Stimulated activated CD4-positive, alpha-beta T cell treated with anti-CD3 and anti-CD28 coated beads, Interleukin-15, amount 100 ng/mL, for 24 hours (primary cell): ENCODE results near the gene MPZL1.

Experiments
- DNase-seq: peaks from one replicate; pipeline ENCODE4 v3.0.0-alpha.2; 2020

The MPZL1 gene

DNA sequence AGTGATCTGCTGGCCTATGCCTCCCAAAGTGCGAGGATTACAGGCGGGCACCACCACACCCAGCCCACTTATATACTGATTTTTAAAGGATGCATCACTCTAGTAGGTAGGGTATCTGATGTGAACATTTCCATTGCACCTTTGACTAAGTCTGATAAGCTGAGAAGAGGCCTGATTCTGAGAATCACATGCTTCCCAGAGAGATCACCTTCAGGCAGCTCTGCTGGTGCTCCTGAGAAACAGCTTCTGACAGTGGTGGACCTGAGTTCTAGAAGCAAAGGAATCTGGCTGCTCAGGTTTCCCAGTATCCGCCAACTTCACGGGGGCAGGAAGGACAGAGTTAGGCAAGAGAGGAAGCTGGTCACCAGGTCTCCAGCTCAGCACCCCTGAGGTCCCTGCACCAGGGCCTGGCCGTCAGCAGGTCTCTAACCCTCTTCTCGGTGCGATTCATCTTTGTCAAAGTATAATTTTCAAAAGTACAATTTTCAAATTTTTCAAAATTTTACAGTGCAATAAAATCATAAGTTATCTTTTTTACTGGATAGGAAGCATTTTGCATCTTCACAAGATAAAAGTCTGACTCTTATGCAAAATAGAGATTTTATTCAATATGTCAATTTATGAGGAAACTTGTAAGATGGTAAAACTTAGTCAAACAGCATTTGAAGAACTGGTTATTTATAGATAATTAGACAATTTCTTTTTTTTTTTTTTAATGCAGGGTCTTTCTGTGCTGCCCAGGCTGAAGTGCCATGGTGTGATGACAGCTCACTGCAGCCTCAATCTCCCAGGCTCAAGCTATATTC, 25.8 kb upstream of the MPZL1 start:
- DNase-seq, result no peak

DNA sequence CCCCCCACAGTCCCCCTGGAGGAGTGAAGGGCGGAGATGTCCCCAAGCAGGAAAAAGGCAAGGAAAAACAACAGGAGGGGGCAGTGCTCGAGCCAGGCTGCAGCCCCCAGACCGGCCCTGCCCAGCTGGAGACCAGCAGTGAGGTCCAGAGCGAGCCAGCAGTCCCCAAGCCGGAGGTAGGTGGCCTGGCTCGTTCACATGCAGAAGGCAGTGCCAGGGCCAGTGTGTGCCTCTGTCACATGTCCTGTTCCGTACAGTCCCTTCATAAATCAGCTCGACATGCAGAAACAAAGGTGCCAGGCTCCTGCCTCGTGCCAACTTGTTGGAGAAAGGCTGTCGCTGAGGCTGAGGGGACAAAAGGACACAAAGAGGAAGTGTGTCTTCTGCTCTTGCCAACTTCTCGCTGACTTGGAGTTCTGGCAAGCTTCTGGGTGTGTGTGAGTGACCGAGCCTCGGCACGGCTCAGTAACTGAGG, 24.1 kb upstream of the MPZL1 start:
- no peak for DNase-seq

DNA sequence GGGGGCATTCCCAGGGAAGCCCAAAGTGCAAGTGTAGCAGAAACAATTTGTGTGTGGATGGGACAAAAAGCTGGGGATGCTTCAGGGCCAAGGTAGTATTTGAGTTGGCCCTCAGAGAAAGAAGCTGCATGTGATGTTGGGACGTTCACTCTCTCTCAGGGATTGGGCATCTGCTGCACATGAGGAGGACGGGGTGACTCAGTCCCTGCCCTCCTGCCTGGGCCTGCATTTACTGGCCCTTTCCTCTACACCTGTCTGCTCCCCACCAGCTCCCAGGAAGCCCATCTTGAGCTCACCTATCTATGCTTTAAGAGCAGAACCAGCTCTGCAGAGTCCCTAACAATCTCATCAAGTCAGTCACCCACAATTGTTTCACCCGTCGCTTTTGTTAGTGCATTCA, 23.5 kb upstream of the MPZL1 start:
- DNase-seq, result no peak

DNA sequence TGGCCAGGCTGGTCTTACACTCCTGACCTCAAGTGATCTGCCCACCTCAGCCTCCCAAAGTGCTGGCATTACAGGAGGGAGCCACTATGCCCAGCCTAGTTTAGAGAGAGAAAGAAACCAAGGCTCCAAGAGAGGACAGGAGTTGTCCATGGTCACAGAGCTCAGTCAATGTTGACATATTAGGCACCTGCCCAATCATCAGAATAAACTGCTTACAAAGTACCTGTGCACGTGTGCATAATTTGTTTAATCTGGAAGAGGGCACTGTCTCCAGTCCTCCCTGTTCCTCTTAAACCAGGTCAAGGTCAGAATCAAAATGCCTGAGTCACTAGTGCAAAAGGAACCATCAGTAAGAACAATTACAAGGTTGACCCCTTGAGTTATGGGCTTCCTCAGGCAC, 20.3 kb upstream of the MPZL1 start:
- no peak for DNase-seq

DNA sequence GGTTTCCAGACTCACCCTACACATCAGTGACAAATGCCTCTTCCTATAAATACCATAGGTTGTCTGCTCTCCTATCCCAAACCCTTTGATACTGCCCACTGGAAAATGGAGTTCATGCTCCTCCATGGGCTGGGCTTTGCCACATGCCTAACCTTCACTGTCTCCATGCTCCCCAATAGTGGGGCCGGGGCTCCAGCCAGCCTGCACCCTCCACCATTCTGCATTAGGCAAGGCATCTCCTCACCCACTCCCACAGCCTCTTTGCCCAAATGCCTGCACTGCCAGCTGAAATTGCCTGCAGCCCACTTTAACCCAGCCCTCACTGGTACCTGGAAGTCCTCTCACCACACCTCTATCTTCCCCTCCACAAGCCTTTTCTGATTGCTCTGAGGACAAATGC, 18.2 kb upstream of the MPZL1 start:
- DNase-seq, result no peak

DNA sequence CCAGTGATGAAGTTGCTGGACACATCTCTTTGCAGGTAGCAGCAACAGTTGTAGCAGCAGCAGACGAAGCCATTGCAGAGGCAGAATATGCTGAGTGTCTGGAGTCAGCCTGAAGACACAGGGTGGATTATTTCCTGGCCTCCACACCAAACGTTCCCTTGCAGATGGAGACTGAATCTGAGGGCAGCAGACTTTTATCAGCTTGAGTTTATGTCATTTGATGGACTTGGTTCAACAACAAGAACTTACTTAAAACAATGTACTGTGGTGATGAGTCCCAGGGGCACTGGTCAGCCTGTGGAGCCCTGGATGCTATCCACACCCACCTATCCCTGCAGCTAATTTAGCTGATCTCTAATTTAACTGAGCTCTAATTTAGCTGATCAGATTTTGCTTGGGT, 17.1 kb upstream of the MPZL1 start:
- DNase-seq, result no peak

DNA sequence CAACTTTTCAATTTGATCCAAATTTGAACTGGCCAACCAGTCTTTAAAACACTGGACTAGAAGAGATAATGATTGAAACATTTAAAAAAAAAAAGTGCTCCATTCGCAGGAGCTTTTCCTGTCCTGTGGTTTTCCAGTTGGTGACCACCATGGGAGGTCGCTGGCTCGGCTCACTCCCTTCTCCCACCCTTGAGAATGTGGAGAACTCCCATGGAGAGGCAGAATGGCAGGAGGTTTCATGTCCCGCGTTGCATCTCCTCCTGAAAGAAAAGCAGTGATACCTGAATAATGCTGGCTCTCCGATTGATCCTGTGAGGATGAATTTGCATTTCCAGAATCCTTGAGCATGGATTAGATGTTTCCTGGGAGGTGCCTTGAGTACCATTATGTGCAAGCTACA, 16.5 kb upstream of the MPZL1 start:
- no peak for DNase-seq

DNA sequence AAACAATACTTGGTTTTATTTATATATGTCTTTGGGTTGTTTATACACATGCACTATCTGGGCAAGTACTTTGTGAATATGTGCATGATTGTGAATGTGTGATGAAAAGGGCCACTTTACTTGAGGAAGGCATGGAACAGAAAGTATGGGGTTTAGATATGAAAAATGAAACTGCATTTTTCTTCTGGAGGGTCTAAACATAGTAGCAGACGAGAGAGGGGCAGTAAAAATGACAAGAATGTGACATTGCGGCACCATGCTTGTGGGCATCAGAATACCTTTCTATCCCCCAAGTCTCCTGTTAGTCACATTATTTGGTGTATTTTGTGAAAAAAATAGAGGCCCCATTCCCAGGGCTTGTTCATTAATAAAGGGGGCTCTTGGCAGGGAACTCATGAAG, 15.4 kb upstream of the MPZL1 start:
- no peak for DNase-seq

DNA sequence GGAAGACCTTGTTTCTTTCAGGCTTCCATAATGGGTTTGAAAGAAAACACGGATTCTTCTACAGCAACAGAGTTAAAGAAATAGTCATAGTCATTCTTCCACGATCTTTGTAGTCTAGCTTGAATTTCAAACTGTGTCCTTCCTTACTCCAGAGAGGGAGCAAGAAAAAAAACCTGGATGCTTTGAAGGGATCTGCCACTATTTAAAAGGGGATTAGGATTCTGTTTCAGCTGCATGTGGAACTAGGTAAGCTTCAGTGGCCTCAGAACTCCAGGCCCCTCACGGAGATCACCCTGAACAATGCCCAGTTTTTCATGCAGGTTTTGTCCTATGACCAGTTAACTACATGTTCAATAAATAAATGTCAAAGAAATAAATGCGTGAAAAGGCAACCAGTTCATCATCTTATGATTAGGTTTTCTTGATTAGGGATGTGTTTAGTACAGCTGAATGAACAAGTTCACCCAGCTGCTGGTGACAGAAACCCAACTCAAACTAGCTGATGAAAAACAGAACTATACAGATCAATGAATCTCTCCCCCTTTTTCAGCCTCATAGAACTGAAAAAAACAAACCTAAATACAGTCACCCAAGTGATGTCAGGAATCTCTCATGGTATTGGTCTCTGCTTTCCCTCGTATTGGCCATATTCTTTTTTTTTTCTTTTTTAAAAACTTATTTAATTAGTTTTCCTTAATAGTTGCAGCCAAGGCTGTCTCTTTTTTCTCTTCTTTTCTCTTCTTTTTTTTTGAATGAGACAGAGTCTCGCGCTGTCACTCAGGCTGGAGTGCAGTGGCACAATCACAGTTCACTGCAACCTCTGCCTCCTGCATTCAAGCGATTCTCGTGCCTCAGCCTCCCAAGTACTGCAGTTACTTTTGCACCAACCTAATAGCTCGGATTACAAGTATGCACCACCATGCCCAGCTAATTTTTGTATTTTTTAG, 14.6 kb upstream of the MPZL1 start:
- DNase-seq, result no peak

DNA sequence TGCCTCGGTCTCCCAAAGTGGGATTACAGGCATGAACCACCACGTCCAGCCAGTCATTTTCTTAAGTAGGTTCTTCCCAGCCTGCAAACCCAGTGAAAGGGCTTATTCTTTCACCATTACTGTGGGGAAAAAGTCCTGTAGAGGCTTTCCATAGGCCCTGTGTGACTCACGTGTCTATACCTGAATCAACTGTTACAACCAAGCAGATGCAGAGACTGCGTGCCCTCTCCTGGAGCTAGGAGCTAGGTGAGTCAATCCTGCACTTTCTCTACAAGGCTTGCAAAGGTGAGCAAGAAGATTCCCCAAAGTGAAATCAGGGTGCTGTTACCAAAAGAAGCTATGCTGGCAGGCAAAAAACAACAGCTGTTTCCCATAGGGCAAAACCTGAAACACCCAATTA, 13.8 kb upstream of the MPZL1 start:
- DNase-seq, result no peak

DNA sequence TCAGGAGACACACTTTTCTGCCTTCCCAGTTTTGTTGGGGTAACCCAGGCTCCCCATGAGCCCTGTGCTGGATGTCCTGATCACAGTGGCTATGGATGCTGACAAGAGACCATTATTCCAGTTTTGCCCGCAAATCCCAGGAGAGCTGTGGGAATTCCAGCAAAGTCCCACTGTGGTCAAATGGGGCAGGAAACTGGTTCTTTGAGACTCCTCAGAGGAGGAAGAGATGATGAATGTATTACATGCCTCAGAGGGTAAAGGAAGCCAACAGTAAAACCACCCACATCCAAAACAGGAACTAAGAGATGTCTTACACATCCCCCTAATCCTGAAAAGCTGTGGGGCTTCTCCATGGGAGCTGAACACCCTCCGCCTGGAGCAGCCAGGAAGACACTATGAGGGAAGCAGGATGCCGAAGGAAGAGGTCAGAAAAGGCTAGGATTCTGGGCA, 12.8 kb upstream of the MPZL1 start:
- DNase-seq, result no peak

DNA sequence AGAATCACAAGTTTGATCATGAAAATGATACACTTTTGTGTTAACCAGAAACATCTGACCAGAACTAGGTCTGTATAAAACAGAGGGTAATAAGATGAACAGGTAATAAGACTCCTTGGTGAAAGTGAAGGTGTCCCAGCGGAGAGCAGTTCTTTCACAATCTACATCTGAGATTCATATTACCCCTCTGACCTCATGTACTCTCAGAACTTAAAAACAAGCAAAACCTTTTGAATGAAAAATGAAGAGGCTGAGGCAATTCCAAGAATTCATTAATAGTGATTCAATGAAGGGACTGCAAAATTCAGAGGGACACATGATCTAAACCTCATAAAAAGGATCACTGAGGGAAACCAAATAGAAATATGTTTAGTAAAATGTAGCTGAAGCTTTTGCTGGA, 10.9 kb upstream of the MPZL1 start:
- DNase-seq, result no peak

DNA sequence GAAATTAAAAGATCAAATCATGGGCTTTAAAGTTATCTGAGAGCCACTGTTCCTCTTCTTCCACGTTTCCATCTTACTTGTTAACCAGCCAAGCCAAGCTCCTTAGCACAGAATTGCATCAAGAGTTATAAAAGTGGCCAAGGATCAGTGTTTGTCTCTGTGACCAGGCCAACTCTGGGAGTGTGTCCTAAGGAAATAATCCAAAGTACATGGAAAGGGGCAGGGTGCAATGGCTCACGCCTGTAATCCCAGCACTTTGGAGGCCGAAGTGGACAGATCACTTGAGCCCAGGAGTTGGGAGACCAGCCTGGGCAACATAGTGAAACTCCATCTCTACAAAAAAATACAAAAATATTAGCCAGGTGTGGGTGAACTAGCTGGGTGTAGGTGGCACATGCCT, 10.0 kb upstream of the MPZL1 start:
- DNase-seq, result no peak

DNA sequence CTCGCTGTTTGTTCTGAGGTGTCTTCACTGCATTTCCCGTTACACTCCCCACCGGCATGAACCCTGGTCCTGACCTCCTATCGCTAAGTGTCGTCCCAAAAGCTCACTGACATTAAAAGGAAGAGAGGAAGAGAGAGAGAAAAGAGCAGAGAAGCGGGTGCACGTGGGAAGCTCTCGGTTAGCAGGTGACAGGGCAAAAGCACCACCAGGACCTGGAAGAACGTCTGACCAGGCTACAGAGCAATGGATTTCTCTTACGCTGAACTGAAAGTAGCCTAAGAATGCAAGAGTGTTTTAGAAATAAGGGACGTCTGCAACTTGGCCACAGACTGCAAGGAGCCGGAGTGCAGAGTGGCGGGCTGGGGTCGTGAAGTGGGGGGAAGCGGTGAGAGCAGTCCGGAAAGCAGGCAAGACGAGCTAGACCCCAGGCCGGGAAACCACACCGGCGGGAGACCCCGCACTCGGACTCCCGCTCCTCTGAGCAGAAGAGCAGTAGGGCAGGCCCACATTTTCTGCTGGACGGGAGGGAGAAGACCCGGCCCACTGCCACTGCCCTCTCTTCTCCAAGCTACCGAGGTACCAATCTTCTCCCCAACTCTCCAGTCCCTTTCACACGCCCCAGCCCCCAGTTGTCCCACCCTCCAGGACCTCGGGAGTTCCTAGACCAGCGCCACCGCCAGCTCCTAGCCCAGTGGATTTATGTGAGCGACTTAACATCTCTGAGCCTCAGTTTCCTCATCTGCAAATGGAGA, 8.3 kb upstream of the MPZL1 start:
- peak; percentile 32 for DNase-seq

DNA sequence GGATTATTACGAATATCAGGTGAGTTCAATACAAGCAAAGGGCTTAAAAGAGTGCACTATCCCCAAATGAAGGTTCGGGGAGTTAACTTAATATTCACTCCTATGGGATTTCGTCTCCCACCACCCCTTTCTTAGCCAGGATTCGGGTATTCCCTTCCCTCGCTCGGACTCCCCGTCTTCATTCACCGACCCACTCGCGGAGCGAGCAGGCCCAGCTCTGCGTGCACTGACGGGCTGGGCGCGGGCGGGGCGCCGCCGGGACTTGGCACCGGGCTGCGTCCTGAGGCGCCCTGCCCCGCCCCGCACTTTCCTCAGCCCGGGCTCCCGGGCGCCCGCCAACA, 7.7 kb upstream of the MPZL1 start:
- peak; percentile 90 for DNase-seq

DNA sequence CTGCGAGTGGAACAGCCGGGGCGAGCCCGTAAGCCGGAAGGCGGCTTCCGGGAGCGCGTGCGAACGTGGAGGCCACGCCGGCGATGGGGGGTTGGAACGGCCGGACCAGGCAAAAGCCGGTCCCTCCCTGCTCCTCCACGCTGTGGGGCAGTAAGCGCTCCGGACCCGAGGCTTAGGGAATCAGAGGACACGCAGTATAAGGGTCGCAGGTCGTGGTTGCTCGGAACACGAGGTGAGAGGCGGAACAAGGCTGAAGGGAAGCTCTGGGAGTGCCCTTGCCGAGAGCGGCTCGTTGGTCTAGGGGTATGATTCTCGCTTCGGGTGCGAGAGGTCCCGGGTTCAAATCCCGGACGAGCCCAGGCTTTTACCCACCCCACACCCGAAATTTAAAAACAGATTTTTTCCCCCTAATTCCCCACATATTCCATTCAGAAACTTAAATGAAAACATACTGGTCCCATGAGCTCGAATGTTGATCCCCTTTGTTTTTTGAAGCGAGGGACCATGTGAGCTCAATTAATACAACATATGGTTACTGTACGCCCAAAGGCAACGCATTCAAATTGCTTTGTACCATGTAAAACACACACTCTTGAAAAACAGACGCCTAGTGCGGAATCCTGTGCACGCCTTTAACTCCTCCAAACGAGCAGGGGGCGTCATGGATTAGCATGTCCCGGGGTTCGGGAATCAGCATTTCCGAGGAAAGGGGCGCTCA, 7.2 kb upstream of the MPZL1 start:
- peak; percentile 91 for DNase-seq

DNA sequence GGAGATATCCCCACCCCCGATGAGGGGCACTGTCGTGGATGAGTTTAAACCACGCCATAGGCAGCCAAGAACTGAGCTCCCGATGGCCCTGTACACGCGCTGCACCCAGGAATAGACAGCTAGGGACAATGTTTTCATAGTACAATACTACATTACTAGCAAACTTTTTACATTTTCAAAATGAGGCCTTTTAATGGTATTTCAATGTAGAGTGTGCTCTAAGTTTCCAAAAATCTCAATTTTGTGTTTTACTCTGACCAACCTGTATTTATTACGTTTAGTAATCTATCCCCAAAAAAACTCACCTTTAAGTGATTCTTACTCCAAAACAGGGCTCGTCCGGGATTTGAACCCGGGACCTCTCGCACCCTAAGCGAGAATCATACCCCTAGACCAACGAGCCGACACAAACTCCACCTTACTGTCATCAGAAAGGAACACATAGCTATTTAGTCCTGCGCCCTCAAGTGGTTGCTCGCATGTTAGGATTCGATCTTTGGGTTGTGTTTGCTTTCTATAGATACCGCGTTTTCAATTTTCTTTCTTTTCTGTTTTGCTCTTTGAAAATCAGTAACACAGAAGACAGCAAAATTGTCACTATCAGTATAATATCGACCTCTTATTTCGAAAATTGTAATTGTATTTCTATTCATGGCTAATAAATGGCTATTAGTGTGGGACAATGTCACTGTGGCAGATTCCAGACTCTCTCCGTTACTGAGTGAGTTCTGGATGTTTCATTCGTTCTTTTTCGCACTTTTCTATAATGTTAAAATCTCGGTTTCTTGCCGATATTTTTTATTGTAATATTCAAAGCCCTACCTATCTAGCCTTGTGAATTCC, 6.4 kb upstream of the MPZL1 start:
- peak; percentile 90 for DNase-seq

DNA sequence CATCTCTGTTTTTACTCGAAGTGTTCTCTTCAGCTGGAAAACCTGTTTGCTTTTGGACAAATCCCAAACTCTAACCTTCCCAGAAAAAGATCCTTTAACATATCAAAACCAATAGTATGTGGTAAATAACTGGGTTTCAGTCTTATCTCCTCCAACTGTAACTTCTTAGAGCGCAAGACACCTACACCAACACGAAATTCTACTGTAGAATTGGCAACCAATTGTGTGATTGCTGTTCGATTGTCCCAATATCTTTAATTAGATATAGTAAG, 5.8 kb upstream of the MPZL1 start:
- no peak for DNase-seq

DNA sequence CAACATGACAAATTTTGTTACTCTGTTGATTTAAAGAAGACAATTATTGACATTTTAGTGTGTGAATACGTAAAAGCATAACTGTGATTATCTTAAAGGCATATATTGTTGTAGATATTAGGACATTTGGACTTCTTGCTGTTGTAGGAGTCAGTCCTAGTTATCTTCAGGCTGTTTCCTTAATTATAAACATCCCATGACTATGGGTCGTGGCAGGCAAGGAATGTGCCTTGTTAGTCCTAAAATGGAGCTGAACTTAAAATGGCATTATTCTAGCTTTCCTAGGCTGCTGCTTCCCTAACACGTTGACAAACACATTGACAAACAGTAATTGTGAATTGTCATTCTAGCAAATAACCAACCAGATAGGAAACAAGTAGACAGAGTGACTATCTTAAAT, 4.4 kb upstream of the MPZL1 start:
- no peak for DNase-seq

DNA sequence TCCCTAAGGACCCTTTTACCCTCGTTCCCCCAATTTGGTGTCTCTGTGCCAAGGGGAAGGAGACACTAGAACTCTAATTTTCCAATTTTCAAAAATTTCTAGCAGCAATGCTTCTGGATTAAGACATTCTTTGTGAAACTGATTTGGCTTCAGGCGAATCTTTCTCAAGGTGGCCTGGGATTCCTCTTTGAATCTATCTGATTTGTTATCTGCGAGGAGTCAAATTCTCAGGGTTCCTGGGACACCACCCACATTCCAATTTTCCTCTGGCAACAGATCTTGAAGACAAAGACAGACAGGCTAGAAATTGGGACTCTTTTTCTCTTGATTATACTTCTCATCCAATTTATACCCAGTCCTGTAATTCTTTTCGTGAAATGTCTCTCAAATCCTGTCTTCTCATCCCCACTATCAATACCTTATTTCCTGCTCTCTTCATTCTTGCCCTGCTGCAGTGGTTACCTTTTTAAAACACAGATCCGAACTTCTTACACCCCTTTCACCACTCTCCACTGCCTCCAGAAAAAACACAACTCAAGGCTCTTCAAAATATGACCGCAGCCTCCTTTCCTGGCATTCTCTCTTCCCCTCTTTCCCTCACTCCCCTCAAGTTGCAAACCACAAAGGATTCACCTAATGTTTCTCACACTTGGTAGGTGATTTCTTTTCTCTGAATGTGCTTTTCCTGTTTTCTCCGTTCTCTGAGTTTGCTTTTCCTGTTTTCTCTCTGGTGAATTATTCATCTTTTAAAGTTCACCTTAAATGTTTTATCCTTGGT, 2.7 kb upstream of the MPZL1 start:
- no peak for DNase-seq
